HG03565 (cell line): ENCODE data around the gene SLC25A48.
"Not testable (repeated sequence)": the region's sequence is repeated elsewhere in the genome, so short reads cannot be mapped to it uniquely, and the experiment has no call there.

Source experiments
- ATAC-seq: cut with Tn5 transposase; IDR thresholded peaks from one replicate; pipeline ENCODE4 v1.9.1; 2021; ENCODE audit warnings: mild to moderate bottlenecking, moderate library complexity; ENCODE audit not compliant: unreplicated experiment

The SLC25A48 gene

DNA sequence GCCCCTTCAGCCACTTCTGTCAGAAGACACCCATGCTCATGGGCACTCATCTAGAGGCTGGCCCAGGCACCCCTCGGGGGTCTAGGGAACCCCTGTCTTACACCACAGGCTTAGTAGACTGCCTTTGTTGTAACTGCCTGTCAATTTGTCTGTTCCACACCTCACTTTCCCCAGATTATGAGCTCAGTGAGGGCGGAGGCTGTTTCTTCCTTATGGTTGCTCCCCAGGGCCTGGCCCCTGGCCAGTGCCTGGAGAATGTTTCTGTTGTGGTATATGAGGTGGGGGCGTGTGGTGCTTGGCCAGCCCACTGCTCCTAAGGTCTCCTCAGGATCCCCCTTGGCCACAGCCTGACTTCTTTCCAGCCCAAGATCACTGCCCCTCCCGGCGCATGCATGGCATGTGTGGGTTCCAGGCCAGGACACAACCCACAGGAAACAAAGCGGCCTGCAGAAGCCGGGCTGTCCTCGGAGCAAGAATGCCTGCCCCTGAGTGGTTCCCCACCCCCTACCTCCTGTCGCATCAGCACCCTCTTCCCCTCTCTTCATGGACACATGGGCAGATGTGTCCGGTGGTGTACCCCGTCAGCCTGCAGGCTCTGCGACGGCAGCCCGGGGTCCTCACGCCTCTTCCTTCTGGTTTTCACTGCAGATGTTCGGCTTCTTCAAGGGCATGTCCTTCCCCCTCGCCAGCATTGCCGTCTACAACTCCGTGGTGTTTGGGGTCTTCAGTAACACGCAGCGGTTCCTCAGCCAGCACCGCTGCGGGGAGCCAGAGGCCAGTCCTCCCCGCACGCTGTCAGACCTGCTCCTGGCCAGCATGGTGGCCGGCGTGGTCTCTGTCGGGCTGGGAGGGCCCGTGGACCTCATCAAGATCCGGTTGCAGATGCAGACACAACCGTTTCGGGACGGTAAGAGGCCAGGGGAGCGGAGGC lies 17.7 kb downstream of the SLC25A48 start:
- ATAC-seq, result no peak

DNA sequence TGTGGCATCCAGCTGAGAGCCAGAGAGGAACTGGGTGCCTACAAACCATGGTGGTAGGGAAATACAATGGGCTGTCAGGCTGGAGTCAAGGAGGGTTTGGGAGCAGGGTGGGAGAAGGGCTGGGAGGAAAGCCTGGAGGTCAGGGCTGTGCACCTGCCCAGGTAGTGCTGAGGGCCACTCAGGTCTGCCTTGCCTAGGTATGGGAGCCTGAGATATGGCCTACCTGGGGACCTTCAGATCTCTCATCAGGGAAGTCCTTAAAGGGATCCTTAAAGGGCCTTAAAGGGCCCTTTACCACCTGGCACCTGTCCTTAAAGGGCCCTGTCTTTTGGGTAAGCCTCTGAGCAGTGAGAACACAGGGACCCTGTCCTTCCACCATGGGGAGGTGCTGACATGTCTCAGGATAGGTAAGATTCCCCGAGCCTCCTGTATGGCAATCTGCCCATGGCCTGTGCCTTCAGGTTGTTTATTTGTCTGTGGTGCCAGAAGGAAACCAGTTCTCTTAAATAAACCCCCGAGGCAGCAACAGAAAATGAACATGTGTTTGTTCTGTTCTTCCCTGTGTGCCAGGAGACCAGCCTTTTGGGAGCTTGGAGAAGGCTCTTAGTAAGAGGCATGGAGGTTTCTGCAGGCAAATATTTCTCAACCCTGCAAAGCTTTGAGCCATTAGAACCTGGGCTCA lies 23.3 kb downstream of the SLC25A48 start:
- no peak for ATAC-seq

DNA sequence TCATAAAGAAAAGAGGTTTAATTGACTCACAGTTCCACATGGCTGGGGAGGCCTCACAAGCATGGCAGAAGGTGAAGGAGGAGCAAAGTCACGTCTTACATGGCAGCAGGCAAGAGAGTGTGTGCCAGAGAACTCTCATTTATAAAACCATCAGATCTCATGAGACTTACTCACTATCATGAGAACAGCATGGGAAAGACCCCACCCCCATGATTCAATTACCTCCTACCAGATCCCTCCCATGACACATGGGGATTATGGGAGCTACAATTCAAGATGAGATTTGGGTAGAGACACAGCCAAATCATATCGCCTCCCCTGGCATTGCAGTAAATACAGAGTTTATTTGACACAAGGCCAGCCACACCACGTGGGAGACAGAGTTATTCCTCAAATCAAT lies 24.7 kb downstream of the SLC25A48 start:
- not testable (repeated sequence) for ATAC-seq

DNA sequence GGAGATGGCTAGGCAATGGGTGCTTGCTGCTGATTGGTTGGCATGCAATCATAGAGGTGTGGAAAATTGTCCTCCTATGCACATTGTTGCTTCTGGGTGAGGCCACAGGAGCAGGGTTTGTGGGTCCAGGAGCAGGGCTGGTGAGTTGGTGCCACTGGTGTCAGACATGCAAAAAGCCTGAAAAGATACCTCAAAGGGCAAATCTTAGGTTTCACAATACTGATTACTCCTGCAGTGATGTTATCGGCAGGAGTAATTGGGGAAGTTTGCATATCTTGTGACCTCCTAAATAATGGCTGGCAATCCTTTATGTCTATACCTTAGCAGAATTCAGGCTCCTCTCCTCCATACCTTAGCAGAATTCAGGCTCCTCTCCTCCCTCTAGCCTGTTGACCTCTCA lies 25.2 kb downstream of the SLC25A48 start:
- no peak for ATAC-seq

DNA sequence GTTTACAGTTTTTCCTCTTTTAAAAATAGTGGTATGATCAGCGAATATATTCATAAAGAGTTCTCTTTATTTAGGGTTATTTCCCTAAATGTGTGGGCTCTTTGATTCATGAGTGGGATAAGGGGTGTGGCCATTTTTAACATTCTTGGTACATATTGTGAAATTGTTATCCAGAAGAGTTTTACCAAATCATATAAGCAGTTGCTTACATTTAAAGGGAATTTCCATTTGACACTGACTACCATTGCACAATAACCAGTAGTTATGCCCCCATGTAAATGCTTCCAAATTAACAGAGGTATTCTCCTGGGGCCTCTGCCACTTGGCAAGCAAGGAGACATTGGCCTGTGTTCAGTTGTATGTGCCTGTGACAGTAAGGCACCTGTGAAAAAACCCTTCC lies 27.2 kb downstream of the SLC25A48 start:
- no peak for ATAC-seq

DNA sequence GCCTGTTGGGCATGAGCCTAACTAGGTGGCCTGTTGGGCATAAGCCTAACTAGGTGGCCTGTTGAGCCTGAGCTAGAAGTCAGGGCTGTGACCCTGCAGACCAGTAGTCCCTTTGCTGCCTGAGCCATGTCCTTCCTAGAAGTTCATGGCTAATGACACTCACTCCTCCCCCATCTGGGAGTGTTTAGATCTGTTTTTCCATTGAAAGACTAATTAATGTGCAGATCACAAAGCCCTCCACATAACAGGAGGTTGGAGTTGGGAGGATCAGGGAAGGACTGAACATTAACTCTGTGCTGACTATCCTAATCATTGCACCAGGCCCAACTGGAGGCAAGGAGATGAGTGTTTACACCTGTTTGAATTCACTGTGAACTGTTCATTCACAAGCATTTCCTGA lies 27.6 kb downstream of the SLC25A48 start:
- no peak for ATAC-seq

DNA sequence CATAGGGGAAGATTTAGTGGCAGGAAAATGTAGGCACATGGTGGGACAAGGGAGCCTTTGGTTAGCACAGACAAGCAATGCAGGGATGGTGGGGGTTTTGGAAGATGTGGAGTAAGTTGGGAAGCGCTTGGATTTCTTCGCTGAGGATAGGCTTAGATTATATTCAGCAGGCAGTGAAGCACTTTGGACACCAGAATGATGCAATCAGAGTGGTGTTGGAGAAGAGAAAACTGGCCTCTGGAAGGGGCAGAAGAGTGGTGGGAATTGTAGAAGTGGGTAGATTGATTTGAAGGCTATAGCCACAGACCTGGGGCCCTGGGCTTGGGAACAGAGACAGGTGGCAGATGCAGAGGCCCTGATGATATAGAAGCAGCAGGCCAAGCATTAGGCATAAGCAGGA lies 28.3 kb downstream of the SLC25A48 start:
- no peak for ATAC-seq

DNA sequence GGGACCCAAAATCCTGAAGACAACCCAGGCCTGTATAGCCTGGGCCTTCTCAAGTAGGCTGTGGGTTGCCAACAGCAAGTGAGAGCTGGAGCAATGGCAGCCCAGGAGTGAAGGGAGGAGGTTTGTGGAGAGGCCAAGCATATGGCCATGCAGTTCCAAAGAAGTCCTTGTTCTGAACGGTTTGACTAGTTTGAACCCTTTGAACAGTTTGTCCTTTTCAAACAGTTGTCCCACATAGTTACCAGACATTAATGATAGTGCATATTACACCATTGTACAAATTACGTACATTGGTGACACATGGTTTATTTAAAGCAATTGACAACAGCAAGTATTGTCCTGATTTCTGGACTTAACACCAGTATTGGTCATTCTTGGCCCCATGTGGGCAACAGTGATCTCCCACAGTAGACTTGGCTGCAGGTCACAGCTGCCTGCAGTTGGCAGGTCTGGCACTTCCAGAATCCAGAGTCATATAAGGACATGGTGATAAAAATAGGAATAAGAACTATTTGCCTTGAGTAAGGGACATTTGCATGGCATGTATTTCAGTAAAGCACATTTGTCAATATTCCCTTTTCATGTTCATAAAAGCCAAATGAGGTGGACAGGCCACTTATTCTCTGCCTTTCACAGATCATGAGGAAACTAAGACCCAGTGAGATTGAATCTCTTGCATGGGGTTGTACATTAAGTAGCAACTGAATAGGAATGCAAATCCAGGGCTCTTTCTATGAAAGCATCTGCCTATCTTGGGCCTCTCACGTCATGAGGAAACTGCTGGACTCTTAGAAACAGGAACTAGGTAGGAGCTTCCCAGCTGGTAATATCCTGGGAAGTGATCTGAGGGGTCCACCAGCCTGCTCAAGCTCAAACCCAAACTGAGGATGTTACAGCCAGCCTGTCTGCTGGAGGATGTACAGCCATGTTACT lies 30.3 kb downstream of the SLC25A48 start:
- no peak for ATAC-seq

DNA sequence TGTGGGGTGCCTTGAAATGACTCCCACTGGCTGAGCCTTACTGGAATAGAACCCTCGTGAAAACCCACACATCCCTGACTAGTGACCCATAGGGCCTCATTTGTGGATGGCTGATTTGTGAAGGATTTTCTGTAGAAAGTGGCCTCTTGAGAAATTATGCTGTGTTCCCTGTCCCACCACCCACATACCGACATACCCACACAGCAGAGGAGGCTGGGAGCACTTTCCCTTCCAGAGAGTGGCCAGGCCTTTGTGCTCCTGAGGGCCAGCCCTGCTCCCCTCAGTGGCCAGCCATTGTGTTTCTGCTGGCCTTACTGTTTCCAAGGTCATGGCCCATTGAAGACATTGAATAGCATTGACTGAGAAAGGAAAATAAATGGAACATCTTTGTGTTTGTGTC lies 31.6 kb downstream of the SLC25A48 start:
- no peak for ATAC-seq

DNA sequence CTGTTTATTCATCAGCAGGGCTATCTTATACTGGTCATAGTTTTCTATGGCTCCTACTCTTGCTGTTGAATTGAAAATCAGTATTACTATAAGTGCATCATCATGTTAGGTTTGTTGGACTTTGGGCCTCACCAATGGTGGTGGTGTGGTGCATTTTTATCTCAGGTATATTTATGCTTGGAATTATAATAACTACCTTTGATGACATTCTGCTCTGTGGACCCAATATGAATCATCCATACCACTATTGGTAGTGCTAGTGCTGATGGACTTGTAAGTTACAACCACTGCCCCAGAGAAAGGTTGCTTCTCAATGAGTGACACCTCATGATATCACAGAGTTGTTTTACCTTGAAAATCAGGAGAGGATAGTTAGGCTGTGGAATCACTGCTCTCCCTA lies 33.1 kb downstream of the SLC25A48 start:
- no peak for ATAC-seq

DNA sequence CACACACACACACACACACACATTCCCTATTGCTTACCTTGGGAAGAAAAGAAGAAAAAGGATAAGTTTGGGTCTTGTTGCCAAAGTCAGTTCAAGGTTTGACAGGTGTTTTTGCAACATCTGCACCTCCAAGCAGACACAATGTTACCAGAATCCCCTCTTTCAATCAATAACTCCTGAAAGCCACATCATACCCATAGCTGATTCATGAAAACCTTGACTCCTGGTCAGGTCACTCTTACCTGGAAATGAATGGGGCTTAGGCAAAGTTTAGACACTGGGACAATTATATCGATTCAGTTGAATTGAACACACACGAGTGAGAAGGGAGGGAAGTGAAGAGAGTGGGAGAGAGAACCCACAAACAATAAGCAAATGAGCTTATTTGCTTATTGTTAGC lies 34.2 kb downstream of the SLC25A48 start:
- ATAC-seq, result no peak

DNA sequence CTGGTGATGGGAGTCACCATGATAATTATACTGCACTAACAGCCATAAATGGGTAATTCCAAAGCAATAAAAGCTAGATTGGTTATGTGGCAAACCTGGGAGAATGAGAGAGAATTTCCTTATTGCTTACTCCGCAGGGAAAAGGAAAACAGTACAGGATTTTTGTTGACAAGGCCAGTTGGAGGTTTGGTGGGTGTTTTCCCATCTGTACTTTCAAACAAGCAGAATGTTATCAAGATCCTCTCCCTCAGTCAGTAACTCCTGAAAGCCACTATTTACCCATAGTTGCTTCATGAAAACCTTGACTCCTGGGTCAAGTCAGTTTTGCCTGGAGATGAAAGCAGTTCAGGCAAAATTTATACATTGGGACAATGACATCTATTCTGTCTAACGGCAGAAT lies 34.8 kb downstream of the SLC25A48 start:
- no peak for ATAC-seq

DNA sequence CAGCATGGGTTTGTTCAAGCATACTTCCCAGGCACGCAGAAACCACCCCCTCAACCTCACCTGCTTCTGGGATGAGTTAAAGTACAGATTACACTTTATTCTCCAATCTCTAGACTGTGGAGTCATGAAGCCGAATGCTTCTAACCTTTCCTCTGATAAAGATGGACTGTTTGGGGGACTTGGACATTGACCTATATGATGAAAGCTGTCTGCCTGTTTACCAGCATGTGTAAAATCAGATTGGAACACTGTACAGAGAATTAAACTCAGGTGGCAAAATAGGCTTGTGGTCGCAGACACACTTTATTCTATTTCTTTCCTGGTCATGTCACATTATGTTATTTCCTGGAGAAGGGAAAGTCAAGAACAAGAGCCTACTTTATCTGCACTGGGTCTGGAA lies 35.5 kb downstream of the SLC25A48 start:
- ATAC-seq, result no peak

DNA sequence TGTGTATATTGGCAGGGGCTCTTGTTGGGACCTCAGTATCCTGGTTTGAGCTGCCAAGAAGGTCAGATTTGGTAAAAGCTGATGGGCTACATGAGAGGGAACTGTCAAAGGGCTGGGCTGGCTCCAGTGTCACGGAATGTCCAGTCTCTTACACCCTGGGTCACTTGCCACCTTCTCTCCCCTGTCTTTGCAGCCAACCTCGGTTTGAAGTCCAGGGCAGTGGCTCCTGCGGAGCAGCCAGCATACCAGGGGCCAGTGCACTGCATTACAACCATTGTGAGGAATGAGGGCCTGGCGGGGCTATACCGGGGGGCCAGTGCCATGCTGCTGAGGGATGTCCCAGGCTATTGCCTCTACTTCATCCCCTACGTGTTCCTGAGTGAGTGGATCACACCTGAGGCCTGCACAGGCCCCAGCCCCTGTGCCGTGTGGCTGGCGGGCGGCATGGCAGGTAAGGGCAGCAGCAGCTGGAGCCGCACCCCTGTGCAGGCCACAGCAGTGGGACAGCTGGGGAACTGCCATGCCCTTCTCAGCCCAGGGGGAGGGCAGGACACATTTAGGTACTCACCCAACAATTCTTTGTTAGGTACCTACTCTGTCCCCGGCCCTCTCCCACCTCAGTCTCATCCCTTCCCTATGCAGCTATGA lies 36.9 kb downstream of the SLC25A48 start:
- ATAC-seq, result no peak

DNA sequence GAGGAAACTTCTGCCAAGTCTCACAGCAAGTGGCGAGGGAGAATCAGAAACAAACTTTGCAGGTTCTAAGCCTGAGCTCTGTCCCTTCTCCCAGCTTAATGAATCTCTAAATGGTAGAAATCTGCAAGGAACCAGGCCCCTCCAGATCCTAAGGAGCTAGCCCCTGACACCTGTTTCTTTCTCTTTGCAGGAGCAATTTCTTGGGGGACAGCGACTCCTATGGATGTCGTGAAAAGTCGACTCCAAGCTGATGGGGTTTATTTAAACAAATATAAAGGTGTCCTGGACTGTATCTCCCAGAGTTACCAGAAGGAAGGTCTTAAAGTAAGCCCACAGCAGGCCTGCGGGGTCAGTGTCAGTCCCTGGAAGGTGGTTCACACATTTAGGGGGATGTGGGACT lies 39.4 kb downstream of the SLC25A48 start:
- no peak for ATAC-seq

DNA sequence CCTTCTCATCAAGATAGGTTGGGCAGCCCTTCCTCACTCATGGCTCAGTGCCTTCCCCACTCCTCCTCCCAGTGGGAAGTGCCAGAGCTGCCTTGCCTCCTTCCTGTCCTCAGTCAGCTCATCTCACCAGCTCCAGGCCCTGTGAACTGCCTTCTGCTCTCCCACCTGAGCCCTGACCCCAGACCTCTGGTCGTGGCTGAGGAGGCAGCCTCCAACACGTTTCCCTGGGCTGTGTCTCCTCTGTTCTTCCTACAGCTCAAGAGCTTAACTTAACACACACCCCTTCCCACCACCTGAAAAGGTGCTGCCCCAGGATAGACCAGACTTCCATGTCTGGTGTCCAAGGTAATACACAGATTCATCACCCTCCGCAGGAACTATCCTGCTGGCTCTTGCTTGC lies 40.0 kb downstream of the SLC25A48 start:
- no peak for ATAC-seq

DNA sequence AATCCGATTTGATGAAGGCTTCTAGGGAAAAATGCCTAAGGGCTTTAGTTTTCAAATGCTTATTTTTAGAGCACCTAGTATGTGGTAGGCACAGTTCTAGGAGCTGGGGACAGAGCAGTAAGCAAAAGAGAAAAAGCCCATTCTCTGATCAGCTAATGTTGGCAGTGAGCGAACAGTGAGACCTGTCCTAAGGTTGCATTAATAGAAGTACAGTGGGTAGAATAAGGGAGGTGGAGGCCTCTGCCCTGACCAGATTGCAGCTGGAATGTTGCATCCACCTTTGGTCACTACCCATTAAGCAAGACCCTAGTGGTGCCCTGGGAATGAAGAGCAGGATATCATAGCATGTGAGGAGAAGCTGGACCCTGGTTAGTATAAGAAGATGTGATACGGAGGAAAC lies 41.1 kb downstream of the SLC25A48 start:
- ATAC-seq, result no peak

DNA sequence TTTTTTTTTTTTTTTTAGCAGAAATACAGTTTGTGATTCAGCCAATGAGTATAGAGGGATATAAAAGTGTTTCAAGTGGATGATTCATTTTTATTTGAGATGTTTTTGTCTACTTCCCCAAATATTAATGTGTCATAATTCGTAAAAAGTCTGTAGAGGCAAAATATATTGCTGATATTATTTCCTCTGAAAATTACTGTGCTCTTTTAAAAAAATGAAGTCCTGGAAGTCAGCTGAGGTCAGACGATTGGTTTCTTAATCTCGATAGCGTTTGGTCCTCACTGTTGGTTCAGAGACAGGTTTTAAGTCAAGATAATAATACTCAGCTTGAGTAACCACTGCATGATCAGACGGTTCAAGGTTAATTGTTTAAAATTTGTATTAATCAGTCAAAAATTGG lies 41.7 kb downstream of the SLC25A48 start:
- ATAC-seq, result no peak

DNA sequence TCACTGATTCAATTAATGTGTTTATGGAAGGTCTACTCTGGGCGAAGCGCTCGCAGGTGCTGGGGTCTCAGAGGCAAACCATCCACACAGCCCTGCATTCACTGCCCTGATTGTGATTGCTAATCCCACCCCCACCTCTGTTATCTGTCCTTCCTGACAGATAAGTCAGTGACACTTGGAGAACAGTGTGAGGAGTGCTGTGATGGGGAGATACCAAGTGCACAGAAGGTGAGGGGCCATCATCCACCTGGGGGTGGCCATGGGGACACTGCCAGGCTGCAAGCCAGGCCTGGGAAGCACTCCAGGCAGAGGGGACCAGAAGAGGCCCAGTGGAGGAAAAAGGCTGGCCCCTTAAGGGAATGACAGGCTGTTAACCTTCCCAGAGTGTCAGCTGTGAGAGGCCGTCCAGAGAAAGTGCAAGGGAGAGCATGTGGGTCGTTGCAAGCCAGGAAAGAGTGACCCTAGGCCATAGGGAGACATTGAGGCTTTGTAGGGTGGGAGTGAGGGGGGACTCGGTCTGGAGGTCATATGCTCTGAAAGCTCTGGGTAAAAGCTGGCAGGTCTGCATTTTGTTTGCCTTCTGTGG lies 43.2 kb downstream of the SLC25A48 start:
- ATAC-seq, result no peak

DNA sequence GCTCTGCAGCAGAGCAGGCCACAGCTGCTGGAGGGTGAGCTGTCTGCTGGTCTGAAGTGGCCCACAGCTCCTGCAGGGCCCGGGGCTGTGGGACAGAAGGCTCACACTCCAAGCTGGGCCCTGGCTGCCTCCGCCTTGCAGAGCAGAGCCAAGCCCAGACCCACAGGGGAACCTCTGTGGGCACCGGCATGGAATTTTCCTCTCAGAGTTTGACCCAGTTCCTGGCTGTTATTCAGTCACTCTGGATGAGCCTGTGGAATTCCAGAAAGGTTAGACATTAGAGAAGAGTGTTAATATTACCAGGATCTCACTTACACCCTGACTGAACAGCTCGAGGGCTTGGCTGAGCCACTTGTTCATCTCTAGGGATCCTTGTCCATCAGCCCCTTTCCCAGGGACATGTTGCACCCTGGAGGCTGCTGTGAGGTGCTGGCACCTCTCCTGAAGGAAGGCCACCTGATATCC lies 43.7 kb downstream of the SLC25A48 start:
- no peak for ATAC-seq
